ENCODE results near the gene KCNG1.

Gene KCNG1

GRCh38 chr20:51011479-51011878 is 11.4 kb downstream of the KCNG1 start:
- no peak for DNase-seq

- DNase-seq = no peak
Observed at GRCh38 chr20:51010932-51011331, 12.0 kb downstream of the KCNG1 start.

GRCh38 chr20:51010043-51010365 is 12.9 kb downstream of the KCNG1 start:
- DNase-seq = no peak

GRCh38 chr20:51009303-51010042 is 13.4 kb downstream of the KCNG1 start:
- DNase-seq = no peak

DNA sequence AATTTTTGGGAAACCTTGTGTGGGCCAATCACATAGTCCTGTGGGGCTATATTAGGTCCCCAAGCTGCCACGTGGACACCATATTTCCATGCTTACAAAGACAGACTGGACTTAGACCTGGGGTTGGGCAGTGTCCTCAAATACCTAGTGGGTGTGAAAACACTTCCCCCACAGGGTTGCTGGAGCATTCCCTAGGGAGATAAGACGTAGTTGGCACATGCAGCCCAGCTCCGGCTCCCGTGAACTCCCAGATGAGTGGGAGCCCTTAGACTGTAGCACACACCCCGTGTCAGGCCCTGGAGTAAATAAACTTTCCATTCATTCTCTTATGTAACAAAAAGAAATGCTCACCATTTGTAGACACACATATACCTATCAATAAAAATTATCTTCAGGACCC is 14.2 kb downstream of the KCNG1 start:
- DNase-seq = no peak

DNA sequence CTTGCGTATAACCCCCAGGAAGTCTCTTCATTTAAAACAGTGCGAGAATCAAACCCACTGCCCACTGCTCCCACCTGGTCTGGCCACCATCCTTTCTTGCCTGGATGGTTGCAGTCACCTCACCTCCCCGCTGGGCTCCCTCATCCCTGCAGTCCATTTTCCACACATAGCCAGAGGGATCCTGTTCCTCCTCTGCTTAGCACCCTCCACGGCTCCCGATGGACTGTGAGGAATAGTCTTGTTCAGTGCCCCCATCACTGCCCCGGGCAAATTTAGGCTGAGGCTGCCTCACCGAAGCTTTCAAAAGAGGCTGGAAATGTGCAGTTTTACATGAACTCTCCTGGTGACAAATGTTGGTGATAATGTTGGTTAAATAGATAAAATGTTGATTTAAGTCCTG is 17.7 kb downstream of the KCNG1 start:
- DNase-seq = no peak

DNA sequence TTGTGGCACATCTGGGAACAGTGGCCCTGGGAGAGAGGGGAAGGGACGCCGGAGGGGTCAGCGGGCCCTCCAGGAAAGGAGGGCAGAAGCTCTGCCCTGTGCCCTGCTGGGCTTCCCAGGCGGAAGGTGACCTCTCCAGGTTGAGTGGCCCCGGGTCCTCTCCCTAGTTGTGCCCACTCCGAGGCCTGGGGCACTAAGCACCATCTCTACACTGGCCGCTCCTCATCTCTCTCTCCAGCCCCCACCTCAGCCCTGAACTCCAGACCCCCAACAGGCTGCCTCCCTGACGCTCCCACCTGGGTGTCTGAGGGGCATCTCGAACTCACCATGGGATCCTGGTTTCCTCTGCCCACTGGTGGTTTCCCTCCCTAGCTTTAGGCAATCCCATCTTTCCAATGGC is 18.1 kb downstream of the KCNG1 start:
- no peak for DNase-seq

GRCh38 chr20:51004305-51004727 is 18.6 kb downstream of the KCNG1 start:
- no peak for DNase-seq

DNA sequence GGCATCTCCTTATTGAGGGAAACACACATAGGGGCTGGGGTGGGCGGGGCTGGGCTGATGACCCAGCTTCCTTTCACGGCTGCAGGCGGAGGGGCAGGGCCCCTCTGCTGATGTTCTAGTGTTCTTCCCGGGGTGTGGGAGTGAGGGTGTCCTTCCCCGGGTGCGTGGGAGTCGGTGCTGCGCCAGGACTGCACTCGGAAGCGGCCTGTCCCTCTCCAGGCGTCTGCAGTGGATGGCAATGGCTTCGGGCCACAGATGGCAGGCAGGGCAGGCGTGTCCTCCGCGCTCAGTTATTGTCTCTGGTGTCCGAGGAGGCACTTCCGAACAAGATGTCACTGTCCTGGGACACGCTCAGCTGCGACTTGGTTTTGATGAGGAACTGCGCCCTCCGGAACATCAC is 19.2 kb downstream of the KCNG1 start:
- DNase-seq = no peak

DNA sequence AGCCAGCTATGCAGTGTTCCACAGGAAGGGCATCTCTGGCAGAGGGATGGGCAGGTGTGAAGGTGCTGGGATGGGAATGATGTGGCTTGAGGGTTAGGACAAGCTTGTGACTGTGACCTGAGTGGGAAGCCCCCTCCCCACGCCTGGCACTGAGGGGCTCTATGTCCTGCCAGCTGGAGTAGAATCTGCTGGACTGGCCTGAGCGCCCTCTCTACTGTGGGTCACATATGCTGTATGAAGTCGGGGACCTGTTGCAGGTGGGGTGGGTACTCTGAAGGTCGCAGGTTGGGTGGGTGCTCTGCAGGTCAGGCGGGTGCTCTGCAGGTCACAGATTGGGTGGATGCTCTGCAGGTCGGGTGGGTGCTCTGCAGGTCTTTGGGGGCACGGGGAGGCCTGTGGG is 20.3 kb downstream of the KCNG1 start:
- no peak for DNase-seq

GRCh38 chr20:51001430-51002265 is 21.3 kb downstream of the KCNG1 start:
- DNase-seq = no peak

- DNase-seq = no peak
Observed at GRCh38 chr20:50999355-50999754, 23.6 kb downstream of the KCNG1 start.

- no peak for DNase-seq
Observed at GRCh38 chr20:50996901-50997865, 25.7 kb downstream of the KCNG1 start.

DNA sequence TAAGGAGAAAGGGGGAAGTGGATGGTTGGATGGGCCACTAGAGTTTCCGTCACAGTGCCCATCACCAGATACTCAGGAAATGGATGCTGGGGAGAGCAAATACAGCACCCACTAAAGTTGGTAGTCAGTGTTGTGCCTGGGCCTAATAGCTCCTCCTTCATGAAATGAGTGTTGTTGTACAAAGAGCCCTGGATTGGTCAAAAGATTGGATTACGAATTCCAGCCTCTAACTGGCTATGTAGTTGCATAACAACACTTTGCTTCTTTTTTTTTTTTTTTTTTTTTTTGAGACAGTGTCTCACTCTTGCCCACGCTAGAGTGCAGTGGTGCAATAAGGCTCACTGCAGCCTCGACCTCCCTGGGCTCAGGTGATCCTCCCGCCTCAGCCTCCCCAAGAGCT is 27.4 kb downstream of the KCNG1 start:
- no peak for DNase-seq

DNA sequence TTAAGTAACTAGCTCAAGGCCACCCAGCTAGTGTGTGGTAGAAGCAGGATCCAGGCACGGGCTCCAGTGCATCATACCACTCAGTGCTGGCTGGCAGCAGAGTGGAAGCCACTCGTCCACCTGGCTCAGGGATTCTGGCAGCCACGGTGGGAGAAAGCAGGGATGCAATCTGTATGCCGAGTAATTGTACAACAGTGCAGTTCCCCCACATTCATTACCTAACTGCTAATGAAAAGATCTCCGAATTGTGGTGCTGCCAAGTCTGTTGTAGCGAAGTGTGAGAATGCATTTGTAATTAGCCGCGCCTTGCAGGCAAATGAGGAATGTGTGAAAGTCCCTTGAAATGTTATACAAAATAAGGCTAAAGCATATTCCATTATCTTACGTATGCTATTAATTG is 29.0 kb downstream of the KCNG1 start:
- DNase-seq = no peak

GRCh38 chr20:50992733-50993457 is 30.0 kb downstream of the KCNG1 start:
- peak; percentile 84 for DNase-seq

DNA sequence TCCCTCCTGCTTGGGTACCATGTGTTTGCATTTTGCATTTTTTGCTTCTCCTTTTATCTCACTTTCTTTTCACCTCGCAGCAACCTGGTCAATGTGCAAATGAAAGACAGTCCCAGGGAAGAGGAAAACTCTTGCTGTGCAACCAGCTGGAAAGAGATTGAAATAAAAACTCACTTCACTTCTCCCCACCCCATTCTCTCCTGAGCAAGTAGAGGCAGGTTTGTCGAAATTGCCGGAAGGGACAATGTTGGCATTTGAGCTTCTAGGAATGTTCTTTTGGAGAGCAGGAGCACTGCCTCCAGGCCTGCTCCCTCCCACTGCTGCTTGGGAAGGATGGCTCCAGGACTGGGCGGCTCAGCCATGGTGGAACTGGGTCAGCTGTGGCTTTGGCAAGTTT is 30.6 kb downstream of the KCNG1 start:
- no peak for DNase-seq

DNA sequence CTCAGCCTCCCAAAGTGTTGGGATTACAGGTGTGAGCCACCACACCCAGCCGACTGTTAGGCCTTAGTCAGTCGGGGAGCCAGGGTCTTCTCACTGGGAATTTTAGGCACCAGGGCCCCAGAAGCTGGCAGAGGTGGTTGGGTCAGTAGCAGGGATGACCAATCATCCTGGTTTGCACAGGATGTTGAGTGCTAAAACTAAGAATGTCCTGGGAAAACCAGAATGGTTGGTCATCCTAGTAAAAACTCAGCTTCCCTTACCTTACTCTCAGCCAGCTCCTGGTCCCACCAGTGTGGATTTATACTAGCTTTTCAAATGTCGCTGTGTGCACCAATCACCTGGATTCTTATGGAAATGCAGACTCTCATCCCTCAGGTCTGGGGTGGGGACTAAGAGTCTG is 31.8 kb downstream of the KCNG1 start:
- no peak for DNase-seq

DNA sequence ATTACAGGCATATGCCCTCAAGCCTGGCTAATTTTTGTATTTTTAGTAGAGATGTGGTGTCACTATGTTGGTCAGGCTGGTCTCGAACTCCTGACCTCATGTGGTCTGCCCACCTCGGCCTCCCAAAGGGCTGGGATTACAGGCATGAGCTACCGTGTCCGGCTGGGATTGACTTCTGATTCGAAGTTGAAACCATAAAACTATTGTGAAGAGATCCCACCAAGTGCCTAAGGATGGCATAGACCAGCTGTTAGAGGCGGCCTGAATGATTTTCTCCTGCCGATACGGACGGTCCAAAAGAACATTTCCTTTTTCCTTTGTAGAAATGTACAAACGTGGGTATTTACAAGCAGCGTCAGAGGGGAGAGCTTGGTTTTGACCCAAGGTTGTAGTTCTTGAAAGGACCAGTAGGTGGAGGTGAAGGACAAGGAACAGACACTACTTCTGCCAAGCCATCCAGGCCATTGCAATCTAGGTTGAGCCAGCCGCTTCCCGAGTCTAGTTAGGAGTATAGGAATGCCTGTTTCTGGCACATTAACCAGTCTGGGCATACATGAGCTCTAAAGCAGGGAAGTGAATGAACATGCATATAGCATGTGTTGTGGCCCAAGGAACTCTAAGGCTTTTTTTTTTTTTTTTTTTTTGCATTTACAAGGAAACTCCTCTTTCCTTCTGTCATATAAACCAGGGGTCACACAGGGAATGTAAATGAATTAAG is 35.3 kb downstream of the KCNG1 start:
- DNase-seq = peak; percentile 89

GRCh38 chr20:50983321-50983720 is 39.6 kb downstream of the KCNG1 start:
- DNase-seq = no peak

DNA sequence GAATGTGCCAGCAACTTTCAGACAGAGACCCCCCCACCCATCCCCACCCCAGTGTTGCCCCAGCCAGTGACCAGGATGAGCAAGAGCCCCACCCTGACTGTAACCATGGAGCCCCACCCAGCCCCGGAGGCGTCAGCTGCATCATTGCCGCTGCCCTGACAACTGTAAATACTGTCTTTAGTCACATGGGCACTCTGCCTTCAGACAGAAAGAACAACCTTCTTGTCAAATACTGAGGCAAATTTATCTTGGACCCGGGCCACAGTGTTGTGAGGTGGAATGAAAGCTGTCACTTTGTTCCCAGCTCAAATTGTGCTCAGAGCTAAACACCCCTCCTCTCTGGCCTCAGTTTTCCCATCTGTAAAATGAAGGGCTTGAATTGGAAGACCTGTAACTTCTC is 40.5 kb downstream of the KCNG1 start:
- no peak for DNase-seq

DNA sequence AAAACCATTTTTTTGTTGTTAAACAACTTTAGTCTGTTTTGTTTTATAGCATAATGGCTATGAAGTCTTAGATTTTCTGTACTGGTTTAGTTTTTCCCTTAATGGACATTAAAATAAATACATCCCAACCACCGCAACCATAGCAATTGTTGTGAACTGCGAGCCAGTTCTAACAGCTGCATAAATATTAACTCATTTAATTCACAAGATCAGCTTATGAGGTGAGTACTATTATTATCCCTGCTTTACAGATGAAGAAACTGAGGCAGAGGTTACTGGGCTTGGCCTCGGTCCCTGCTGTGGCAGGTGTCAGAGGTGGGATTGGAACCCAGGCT is 41.2 kb downstream of the KCNG1 start:
- DNase-seq = no peak

Data from OCI-M1 (cell line).